ENCODE results near the gene MRPL49.
"Not testable (repeated sequence)": the region's sequence is repeated elsewhere in the genome, so short reads cannot be mapped to it uniquely, and the experiment has no call there.

Gene MRPL49

GRCh38 chr11:65172600-65172999 is 50.5 kb downstream of the MRPL49 start:
- DNase-seq, result no peak

DNA sequence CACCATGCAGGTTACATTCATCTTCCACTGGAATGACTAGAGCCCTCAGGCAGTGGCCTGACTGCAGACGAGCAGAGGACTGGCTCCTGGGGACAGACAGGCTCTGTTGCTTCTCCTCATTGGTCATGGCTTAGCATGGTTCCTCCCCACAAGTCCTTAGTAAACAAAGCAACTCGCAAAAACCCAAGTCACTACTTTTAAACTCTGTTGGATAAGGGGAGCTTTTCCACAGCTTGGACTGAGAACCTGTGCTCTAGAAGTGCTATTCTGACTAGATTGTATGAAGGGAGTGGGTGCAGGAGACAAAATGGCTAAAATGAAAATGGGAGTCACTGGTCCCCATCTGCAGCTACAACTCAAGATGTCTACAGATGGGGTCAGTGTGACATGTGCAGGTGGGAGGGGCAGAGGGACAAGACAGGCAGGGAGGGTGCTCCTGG is 52.5 kb downstream of the MRPL49 start:
- not testable (repeated sequence) for DNase-seq
